Prostate gland (tissue), 2 donors: ENCODE results near the gene NLRP9.

Experiments
- CTCF ChIP-seq, 4 experiments: fragments of 200-600 bp in 2 of 4; fragments of 450-650 bp in 2 of 4; sonication (generic) in 2 of 4; IDR thresholded peaks; 1 replicate in 3 of 4; 2 replicates in 1 of 4; pipeline ENCODE4 v1.5.1; 2016 to 2019; ENCODE audit warnings: antibody characterized with exemption in 4 of 4, mild to moderate bottlenecking in 2 of 4, moderate library complexity in 2 of 4
- POLR2A ChIP-seq: fragments of 450-650 bp; IDR thresholded peaks from one replicate; pipeline ENCODE4 v1.6.1; 2016; ENCODE audit warnings: antibody characterized with exemption, mild to moderate bottlenecking
- POLR2AphosphoS5 ChIP-seq: sonication (generic); formaldehyde crosslinking; IDR thresholded peaks from one replicate; pipeline ENCODE4 v1.6.1; 2017; ENCODE audit warnings: antibody characterized with exemption

GRCh38 chr19:55667006-55667381, 71.2 kb downstream of the NLRP9 start:
- no peak for TF ChIP-seq POLR2A
- TF ChIP-seq POLR2AphosphoS5: no peak
- TF ChIP-seq CTCF (IDR thresholded peaks at IDR 0.05): no peak
